Naive thymus-derived CD4-positive, alpha-beta T cell (primary cell): ENCODE measurements around the gene CCT8. TPM values are rescaled to one million over a fixed set of nuclear protein-coding genes. Genes with fewer than 3 reads are reported as not detected.
A peak's percentile ranks its signal among the peaks of the same experiment; 100 is the strongest.

Experiments used
- ATAC-seq: fragments of 150-1000 bp; cut with Tn5 transposase; 2 replicates; pipeline ENCODE4 v1.10.0; 2021; ENCODE audit warnings: mild to moderate bottlenecking, moderate library complexity
- CTCF ChIA-PET: fragments of 350-600 bp; sonication (Branson Sonifier 250); formaldehyde crosslinking; loops from one replicate; lab custom pipeline; 2021; ENCODE audit warnings: antibody characterized with exemption; lab: Charles Lee
- POLR2A ChIA-PET: fragments of 350-600 bp; sonication (Branson Sonifier 250); formaldehyde crosslinking; loops from one replicate; lab custom pipeline; 2021; ENCODE audit warnings: antibody characterized with exemption, inconsistent platforms; lab: Charles Lee
- DNase-seq, 9 donors: peaks; one replicate each; pipeline versions ENCODE4 v3.0.0 to v3.0.0-alpha.2; 2020 to 2022; ENCODE audit warnings: mixed read lengths in 1 of 9
- H3K27ac ChIP-seq: one replicate; pipeline ENCODE4 v1.7.0; 2013; ENCODE audit warnings: mild to moderate bottlenecking, low read depth, low read length, moderate library complexity
- H3K27me3 ChIP-seq, 2 donors: one replicate each; pipeline ENCODE4 v1.7.0; 2013; ENCODE audit warnings: low read length in 2 of 2, mild to moderate bottlenecking in 2 of 2, moderate library complexity in 2 of 2; ENCODE audit not compliant: control insufficient read depth in 2 of 2, insufficient read depth in 2 of 2
- H3K36me3 ChIP-seq, 3 experiments: 1 replicate in 2 of 3; 2 replicates in 1 of 3; pipeline ENCODE4 v1.7.0; 2013; ENCODE audit warnings: low read length in 3 of 3, mild to moderate bottlenecking in 3 of 3, moderate library complexity in 1 of 3; ENCODE audit not compliant: insufficient read depth in 3 of 3, control insufficient read depth in 2 of 3
- H3K4me1 ChIP-seq, 2 donors: one replicate each; pipeline ENCODE4 v1.7.0; 2013; ENCODE audit warnings: low read length in 2 of 2, mild to moderate bottlenecking in 2 of 2, moderate library complexity in 1 of 2; ENCODE audit not compliant: control insufficient read depth in 2 of 2, insufficient read depth in 2 of 2
- H3K4me3 ChIP-seq: 2 replicates; pipeline ENCODE4 v1.7.0; 2013; ENCODE audit warnings: mild to moderate bottlenecking, low read length
- H3K9me3 ChIP-seq, 3 experiments: 1 replicate in 2 of 3; 2 replicates in 1 of 3; pipeline ENCODE4 v1.7.0; 2013; ENCODE audit warnings: low read length in 3 of 3; ENCODE audit not compliant: control insufficient read depth in 2 of 3
- H3K27ac Mint-ChIP-seq, 9 donors: one replicate each; pipeline ENCODE4 v1.8.0; 2020 to 2022; ENCODE audit warnings: mixed read lengths in 9 of 9, mild to moderate bottlenecking in 8 of 9, moderate library complexity in 5 of 9, inconsistent platforms in 2 of 9
- H3K27me3 Mint-ChIP-seq, 5 donors: one replicate each; pipeline ENCODE4 v1.8.0; 2021 to 2022; ENCODE audit warnings: mixed read lengths in 5 of 5, mild to moderate bottlenecking in 1 of 5
- H3K36me3 Mint-ChIP-seq, 5 donors: one replicate each; pipeline ENCODE4 v1.8.0; 2020 to 2022; ENCODE audit warnings: mixed read lengths in 5 of 5, mild to moderate bottlenecking in 3 of 5, inconsistent platforms in 1 of 5
- H3K4me1 Mint-ChIP-seq, 7 donors: one replicate each; pipeline ENCODE4 v1.8.0; 2020 to 2022; ENCODE audit warnings: mixed read lengths in 7 of 7, mild to moderate bottlenecking in 3 of 7, inconsistent platforms in 1 of 7
- H3K4me3 Mint-ChIP-seq, 10 donors: one replicate each; pipeline ENCODE4 v1.8.0; 2020 to 2022; ENCODE audit warnings: mild to moderate bottlenecking in 10 of 10, mixed read lengths in 10 of 10, moderate library complexity in 6 of 10, inconsistent platforms in 2 of 10
- H3K9me3 Mint-ChIP-seq, 11 donors: one replicate each; pipeline ENCODE4 v1.8.0; 2020 to 2022; ENCODE audit warnings: mixed read lengths in 11 of 11, mild to moderate bottlenecking in 4 of 11, inconsistent platforms in 1 of 11, moderate library complexity in 1 of 11
- intact Hi-C, 2 donors: fragments of 100-400 bp; cut with micrococcal nuclease; formaldehyde crosslinking; loops; one replicate each; pipeline ENCODE4 v1.15.1; 2023
- polyA plus RNA-seq, 2 donors: library from polyadenylated mRNA; unstranded; fragments of 300-500 nt; fragmentation: Illumina TruSeq; gene quantifications; one replicate each; pipeline ENCODE4 v1.2.3, GENCODE V29; 2021
- total RNA-seq, 6 experiments: library from RNA in 5 of 6; stranded (reverse) in 5 of 6; gene quantifications; 1 replicate in 5 of 6; 2 replicates in 1 of 6; pipeline ENCODE4 v1.2.3 and lab custom pipeline; 2021 to 2026

CCT8 gene
- total and polyA plus RNA-seq, 7 experiments from 2014 or later, result 87.6 to 223 (median 126) TPM

- Histone ChIP-seq H3K36me3 (peaks cover 7 to 93% (median 14%) of the 10 kb centered on the region in 3 experiments), H3K27me3 (no peaks in the 10 kb centered on the region), H3K4me3 (no peak overlapping the region), H3K9me3 (no peaks in the 10 kb centered on the region), H3K4me1 (no peaks in the 10 kb centered on the region), H3K27ac (no peak overlapping the region)
- ATAC-seq (no peak), DNase-seq (no peak)
- H3K27me3 Mint-ChIP-seq, result no peaks in the 10 kb centered on the region
- intact Hi-C loops, result no loop called here
- CTCF ChIA-PET, result no interaction called here
- H3K27ac Mint-ChIP-seq, result peak overlapping the region in 4 of 9 donors; percentile 11 to 43 (median 20)
- POLR2A ChIA-PET, result interaction anchor here (1.2 to 1.4 kb wide), 2 partner anchors 23 to 51 kb away, joined by 3 to 4 read pairs; no protein-coding TSS in a partner anchor
- H3K36me3 Mint-ChIP-seq, result peaks cover 0 to 37% (median 13%) of the 10 kb centered on the region in 5 donors
- no peaks in the 10 kb centered on the region for H3K9me3 Mint-ChIP-seq
- no peaks in the 10 kb centered on the region for H3K4me1 Mint-ChIP-seq
- no peak overlapping the region for H3K4me3 Mint-ChIP-seq
Measured at GRCh38 chr21:29053656-29054055, 19.8 kb downstream of the CCT8 start.

GRCh38 chr21:29053011-29053553 lies 20.4 kb downstream of the CCT8 start:
- Histone ChIP-seq H3K27me3 (no peaks in the 10 kb centered on the region), H3K9me3 (no peaks in the 10 kb centered on the region), H3K4me3 (no peak overlapping the region), H3K4me1 (no peaks in the 10 kb centered on the region), H3K27ac (no peak overlapping the region), H3K36me3 (peaks cover 7 to 93% (median 14%) of the 10 kb centered on the region in 3 experiments)
- no peaks in the 10 kb centered on the region for H3K4me1 Mint-ChIP-seq
- no peaks in the 10 kb centered on the region for H3K9me3 Mint-ChIP-seq
- H3K4me3 Mint-ChIP-seq, result no peak overlapping the region
- H3K27me3 Mint-ChIP-seq, result no peaks in the 10 kb centered on the region
- CTCF ChIA-PET, result no interaction called here
- H3K27ac Mint-ChIP-seq, result peak overlapping the region in 2 of 9 donors; percentile 11 to 23
- POLR2A ChIA-PET, result interaction anchor here (1.4 kb wide), 1 partner anchor 50 kb away, joined by 4 read pairs; no protein-coding TSS in a partner anchor
- DNase-seq, result no peak
- intact Hi-C loops, result no loop called here
- peak; percentile 8 for ATAC-seq
- peaks cover 0 to 39% (median 13%) of the 10 kb centered on the region in 5 donors for H3K36me3 Mint-ChIP-seq

- Histone ChIP-seq H3K9me3 (no peaks in the 10 kb centered on the region), H3K27me3 (no peaks in the 10 kb centered on the region), H3K36me3 (peaks cover 11 to 93% (median 18%) of the 10 kb centered on the region in 3 experiments), H3K4me1 (no peaks in the 10 kb centered on the region), H3K27ac (no peak overlapping the region), H3K4me3 (no peak overlapping the region)
- peaks cover 0 to 6% (median 0%) of the 10 kb centered on the region in 7 donors for H3K4me1 Mint-ChIP-seq
- intact Hi-C loops, result no loop called here
- ATAC-seq (no peak), DNase-seq (no peak)
- no peak overlapping the region for H3K4me3 Mint-ChIP-seq
- ChIA-PET POLR2A (interaction anchor here (1.4 kb wide), 1 partner anchor 50 kb away, joined by 4 read pairs; no protein-coding TSS in a partner anchor), CTCF (no interaction called here)
- peaks cover 0 to 43% (median 17%) of the 10 kb centered on the region in 5 donors for H3K36me3 Mint-ChIP-seq
- H3K27ac Mint-ChIP-seq, result no peak overlapping the region
- H3K27me3 Mint-ChIP-seq, result no peaks in the 10 kb centered on the region
- peaks cover 0 to 2% (median 0%) of the 10 kb centered on the region in 11 donors for H3K9me3 Mint-ChIP-seq
Measured at GRCh38 chr21:29052224-29052623, 21.2 kb downstream of the CCT8 start.

GRCh38 chr21:29034678-29035077 lies 38.8 kb downstream of the CCT8 start:
- Mint-ChIP-seq H3K4me3 (no peak overlapping the region), H3K36me3 (peaks cover 11 to 52% (median 34%) of the 10 kb centered on the region in 5 donors), H3K27ac (peak overlapping the region in 1 of 9 donors; percentile 5), H3K9me3 (peaks cover 0 to 3% (median 0%) of the 10 kb centered on the region in 11 donors), H3K4me1 (peaks cover 1 to 25% (median 22%) of the 10 kb centered on the region in 7 donors), H3K27me3 (no peaks in the 10 kb centered on the region)
- no peak overlapping the region for H3K4me3 ChIP-seq
- POLR2A ChIA-PET, result interaction anchor here (1.3 kb wide), 1 partner anchor 10 kb away, joined by 6 read pairs; the partner anchor contains the start of gene USP16
- H3K9me3 ChIP-seq, result no peaks in the 10 kb centered on the region
- CTCF ChIA-PET, result no interaction called here
- no peak for ATAC-seq
- H3K27me3 ChIP-seq, result no peaks in the 10 kb centered on the region
- H3K27ac ChIP-seq, result no peak overlapping the region
- DNase-seq, result no peak
- H3K36me3 ChIP-seq, result peaks cover 25 to 88% (median 54%) of the 10 kb centered on the region in 3 experiments
- intact Hi-C loops, result no loop called here
- peaks cover 0 to 5% of the 10 kb centered on the region in 2 donors for H3K4me1 ChIP-seq

- Histone ChIP-seq H3K4me1 (peaks cover 0 to 5% of the 10 kb centered on the region in 2 donors), H3K9me3 (no peaks in the 10 kb centered on the region), H3K4me3 (no peak overlapping the region), H3K36me3 (peaks cover 25 to 87% (median 48%) of the 10 kb centered on the region in 3 experiments), H3K27me3 (no peaks in the 10 kb centered on the region), H3K27ac (no peak overlapping the region)
- peak overlapping the region in 4 of 9 donors; percentile 0 to 55 (median 32) for H3K27ac Mint-ChIP-seq
- ATAC-seq, result no peak
- H3K27me3 Mint-ChIP-seq, result no peaks in the 10 kb centered on the region
- H3K4me3 Mint-ChIP-seq, result no peak overlapping the region
- peaks cover 5 to 30% (median 25%) of the 10 kb centered on the region in 7 donors for H3K4me1 Mint-ChIP-seq
- intact Hi-C loops, result loop anchor here in 1 of 2 donors (1.0 kb wide), 1 partner anchor 9 kb away; no protein-coding TSS in a partner anchor
- ChIA-PET POLR2A (interaction anchor here (0.9 kb wide), 1 partner anchor 31 kb away, joined by 3 read pairs; no protein-coding TSS in a partner anchor), CTCF (no interaction called here)
- peaks cover 0 to 3% (median 0%) of the 10 kb centered on the region in 11 donors for H3K9me3 Mint-ChIP-seq
- no peak for DNase-seq
- peaks cover 11 to 55% (median 38%) of the 10 kb centered on the region in 5 donors for H3K36me3 Mint-ChIP-seq
Measured at GRCh38 chr21:29033871-29034270, 39.6 kb downstream of the CCT8 start.

- Histone ChIP-seq H3K4me1 (peaks cover 0 to 5% of the 10 kb centered on the region in 2 donors), H3K27me3 (no peaks in the 10 kb centered on the region), H3K9me3 (no peaks in the 10 kb centered on the region), H3K27ac (no peak overlapping the region), H3K36me3 (peaks cover 25 to 87% (median 42%) of the 10 kb centered on the region in 3 experiments), H3K4me3 (no peak overlapping the region)
- Mint-ChIP-seq H3K4me3 (no peak overlapping the region), H3K9me3 (peaks cover 0 to 3% (median 0%) of the 10 kb centered on the region in 11 donors), H3K27ac (peak overlapping the region in 1 of 9 donors; percentile 22), H3K36me3 (peaks cover 11 to 54% (median 38%) of the 10 kb centered on the region in 5 donors), H3K4me1 (peaks cover 5 to 30% (median 25%) of the 10 kb centered on the region in 7 donors), H3K27me3 (no peaks in the 10 kb centered on the region)
- POLR2A ChIA-PET, result interaction anchor here (0.9 kb wide), 1 partner anchor 31 kb away, joined by 3 read pairs; no protein-coding TSS in a partner anchor
- no peak for DNase-seq
- CTCF ChIA-PET, result interaction anchor here (0.6 kb wide), 1 partner anchor 58 kb away, joined by 3 read pairs; no protein-coding TSS in a partner anchor
- no peak for ATAC-seq
- intact Hi-C loops, result loop anchor here in 1 of 2 donors (1.0 kb wide), 1 partner anchor 8 kb away; no protein-coding TSS in a partner anchor
Measured at GRCh38 chr21:29033301-29033700, 40.1 kb downstream of the CCT8 start.
